ENCODE measurements around the gene MRPS31.
"Not testable (repeated sequence)": the region's sequence is repeated elsewhere in the genome, so short reads cannot be mapped to it uniquely, and the experiment has no call there.

MRPS31 gene

GRCh38 chr13:40789275-40790153 lies 18.5 kb upstream of the MRPS31 start, which contains the start of gene SLC25A15:
TSS of gene SLC25A15 (plus strand) at chr13:40789611. CDS start at chr13:40793227, 3,616 bp downstream.
- no peak for DNase-seq (ENCODE audit: low read depth)

DNA sequence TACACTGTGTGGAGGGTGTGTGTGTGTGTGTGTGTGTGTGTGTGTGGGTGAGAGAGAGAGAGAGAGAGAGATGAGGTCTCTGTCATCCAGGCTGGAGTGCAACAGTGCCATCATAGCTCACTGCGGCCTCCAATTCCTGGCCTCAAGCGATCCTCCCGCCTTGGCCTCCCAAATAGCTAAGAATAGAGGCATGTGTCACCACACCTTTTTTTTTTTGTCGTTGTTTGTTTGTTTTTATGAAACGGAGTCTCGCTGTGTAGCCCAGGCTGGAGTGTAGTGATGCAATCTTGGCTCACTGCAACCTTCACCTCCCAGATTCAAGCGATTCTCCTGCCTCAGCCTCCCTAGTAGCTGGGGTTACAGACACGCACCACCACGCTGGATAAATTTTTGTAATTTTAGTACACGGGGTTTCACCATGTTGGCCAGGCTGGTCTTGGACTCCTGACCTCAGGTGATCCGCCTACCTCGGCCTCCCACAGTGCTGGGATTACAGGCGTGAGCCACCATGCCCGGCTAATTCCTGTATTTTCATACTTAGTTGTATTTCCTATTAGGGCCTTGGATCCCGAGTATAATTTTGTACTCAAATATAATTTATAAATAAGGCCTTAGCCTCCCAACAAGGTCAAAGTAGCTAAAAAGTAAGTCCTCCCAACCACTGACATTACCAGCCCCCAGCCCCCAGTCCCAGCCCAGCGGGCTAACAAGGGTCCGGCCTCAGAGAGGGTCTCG lies 17.7 kb upstream of the MRPS31 start:
- not testable (repeated sequence) for DNase-seq (ENCODE audit: low read depth)

GRCh38 chr13:40787062-40787461 lies 16.1 kb upstream of the MRPS31 start:
- no peak for DNase-seq (ENCODE audit: low read depth)

GRCh38 chr13:40786568-40786996 lies 15.6 kb upstream of the MRPS31 start:
- no peak for DNase-seq (ENCODE audit: low read depth)

GRCh38 chr13:40784540-40784939 lies 13.6 kb upstream of the MRPS31 start:
- DNase-seq (ENCODE audit: low read depth), result no peak

- DNase-seq (ENCODE audit: low read depth), result not testable (repeated sequence)
Measured at GRCh38 chr13:40782971-40783370, 12.0 kb upstream of the MRPS31 start.

DNA sequence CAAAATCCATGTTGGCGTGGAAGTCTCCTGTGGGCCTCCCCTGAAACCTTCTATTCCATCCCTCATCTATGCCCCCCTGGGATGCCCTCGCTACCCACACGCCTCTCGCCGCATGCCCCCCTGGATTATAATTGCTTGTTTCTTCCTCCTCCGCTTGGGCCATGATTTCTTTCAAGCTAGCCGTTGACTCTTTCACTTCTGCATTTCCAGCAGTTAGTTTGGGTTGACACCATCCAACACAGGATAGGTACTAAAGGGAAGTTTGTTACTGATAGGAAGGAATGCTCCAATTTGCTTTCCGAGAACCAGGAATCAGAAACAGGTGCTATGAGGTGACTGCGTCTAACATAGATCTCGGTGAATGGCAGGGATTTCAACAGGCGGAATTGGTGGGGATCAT lies 10.7 kb upstream of the MRPS31 start:
- DNase-seq (ENCODE audit: low read depth), result no peak

GRCh38 chr13:40780822-40781401 lies 9.9 kb upstream of the MRPS31 start:
- no peak for DNase-seq (ENCODE audit: low read depth)

GRCh38 chr13:40779796-40780285 lies 8.9 kb upstream of the MRPS31 start:
- DNase-seq (ENCODE audit: low read depth), result no peak

DNA sequence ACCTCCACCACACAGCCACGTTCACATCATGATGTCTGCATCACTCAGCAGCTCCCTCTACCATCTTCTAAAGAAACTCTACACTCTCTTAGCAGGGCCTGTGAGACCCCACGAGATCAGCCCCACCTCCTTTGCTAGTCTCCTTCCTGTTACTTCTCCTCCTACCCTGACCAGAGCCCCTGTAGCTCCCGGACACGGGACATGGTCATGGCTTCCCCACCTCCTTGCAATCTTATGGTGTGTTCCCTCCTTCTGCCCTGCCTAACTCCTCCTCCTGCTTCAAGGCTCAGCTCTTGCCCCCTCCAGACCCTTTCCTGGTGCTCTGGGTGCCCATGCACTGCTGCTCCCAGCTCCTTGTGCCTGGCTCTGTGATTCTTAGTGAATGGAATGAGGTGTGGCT lies 8.1 kb upstream of the MRPS31 start:
- no peak for DNase-seq (ENCODE audit: low read depth)

- DNase-seq (ENCODE audit: low read depth), result no peak
Measured at GRCh38 chr13:40777809-40778175, 6.8 kb upstream of the MRPS31 start.

DNA sequence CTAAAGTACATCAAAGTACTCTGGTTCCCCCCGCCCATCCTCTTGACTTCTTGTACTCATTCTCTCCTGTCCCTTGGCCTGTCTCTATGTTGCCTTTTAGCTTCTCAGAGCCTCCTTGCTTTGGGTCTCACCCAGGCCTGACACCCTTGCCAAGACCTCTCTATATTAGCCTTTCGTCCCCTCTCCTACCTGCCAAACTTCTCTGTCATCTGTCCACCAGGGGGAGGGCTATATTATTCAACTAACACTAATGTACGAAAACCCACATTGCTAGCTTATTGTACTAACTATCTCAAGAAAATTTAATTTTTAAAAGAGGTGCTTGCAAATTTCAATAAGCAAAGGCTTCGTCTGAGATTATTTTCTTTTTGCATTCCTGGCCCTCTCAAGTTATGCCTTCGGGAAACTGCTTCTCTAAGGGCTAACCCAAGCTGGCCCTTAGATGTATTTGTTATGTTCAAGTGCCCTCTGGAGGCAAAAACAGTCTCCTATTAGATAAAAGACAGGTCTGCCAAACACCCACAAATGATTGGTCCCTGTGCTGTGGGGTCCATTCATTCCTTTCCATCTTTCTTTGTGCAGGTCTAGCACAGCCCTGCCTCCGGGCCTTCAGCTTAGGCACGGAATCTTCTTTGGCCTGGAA lies 6.3 kb upstream of the MRPS31 start:
- DNase-seq (ENCODE audit: low read depth), result no peak

DNA sequence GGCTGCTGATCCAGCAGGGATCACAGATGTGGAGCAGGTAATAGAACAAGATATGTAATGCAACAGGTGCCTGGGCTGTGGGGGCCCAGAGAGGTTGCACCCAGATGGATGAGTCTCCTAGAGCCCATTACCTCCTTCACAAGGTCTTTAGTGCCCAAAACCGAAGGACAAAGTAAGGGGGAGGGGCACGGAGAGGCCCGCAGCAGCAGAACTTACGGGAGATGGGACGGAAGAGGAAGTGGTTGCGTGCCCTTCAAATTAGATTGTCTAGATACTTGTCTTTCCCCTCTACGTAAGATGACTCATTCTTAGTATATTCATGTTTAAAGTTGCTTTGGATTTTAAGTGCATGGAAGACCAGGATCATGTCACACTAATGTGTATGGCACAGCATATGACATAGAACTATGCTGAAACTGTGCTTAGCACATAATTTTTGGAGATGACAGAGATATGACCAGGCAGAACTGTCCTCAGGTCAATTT lies 5.7 kb upstream of the MRPS31 start:
- no peak for DNase-seq (ENCODE audit: low read depth)

GRCh38 chr13:40776232-40776631 lies 5.2 kb upstream of the MRPS31 start:
- no peak for DNase-seq (ENCODE audit: low read depth)

DNA sequence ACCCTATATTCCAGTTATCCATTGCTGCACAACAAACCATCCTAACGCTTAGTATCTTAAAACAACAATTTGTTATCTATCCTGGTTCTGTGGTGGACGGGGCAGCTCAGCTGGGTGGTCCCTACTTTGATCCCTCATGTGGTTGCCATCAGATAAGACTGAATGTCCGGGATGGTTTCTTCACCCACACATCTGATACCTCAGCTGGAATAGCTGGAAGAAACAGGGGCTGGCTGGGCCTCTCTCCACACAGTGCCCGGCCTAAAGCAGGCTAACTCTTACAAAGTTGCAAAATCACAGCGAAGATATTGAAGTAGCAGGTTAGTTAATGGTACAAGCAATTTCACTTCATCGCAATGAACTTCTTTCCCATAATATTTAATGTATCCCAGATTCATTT lies 3.7 kb upstream of the MRPS31 start:
- no peak for DNase-seq (ENCODE audit: low read depth)

DNA sequence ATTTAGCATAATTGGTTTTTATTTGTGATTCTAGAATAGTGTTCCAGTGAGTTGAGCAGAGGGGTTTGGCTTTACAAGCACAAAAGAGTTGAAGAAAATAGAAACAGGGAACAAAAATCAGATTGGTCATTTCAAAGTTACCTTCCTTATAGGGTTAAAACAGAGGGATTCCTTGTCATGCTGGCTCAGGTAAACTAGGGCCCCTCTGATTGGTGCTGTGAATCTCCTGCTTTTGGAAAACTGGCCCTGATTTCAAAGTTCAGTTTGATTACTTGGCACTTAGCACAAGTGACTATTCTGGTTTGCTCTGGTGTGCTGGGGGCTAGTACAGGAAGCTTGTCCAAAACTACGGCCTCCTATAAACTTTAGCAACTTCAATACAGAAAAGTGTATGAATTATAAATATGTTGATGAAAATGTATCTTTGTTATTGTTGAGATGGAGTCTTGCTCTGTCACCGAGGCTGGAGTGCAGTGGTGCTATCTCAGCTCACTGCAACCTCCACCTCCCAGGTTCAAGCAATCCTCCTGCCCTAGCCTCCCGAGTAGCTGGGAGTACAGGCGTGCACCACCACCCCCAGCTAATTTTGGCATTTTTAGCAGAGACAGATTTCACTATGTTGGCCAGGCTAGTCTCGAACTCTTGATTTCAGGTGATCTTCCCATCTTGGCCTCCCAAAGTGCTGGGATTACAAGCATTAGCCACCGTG lies 1.9 kb upstream of the MRPS31 start:
- no peak for DNase-seq (ENCODE audit: low read depth)

GRCh38 chr13:40770609-40770933 lies 419 bp downstream of the MRPS31 start:
- DNase-seq (ENCODE audit: low read depth), result no peak

- no peak for DNase-seq (ENCODE audit: low read depth)
Measured at GRCh38 chr13:40769970-40770369, 1.0 kb downstream of the MRPS31 start.

DNA sequence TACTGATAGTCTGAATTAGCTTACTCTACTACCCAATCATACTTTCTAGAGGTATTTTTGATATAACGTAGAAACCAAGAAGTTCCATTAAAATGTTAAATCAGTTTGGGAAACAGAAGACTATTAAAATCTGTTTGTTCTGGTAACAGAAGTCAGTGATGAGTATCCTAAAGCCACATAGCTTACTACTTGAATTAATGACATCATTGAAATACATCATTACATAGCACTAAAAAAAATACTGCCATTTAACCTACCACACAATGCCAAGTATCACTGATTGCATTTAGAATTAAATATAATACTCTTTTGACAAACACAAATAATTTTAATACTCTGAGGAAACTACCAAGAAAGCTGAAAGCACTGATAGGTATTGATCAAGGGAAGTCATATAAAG lies 5.4 kb downstream of the MRPS31 start:
- no peak for DNase-seq (ENCODE audit: low read depth)

- no peak for DNase-seq (ENCODE audit: low read depth)
Measured at GRCh38 chr13:40764587-40765403, 6.2 kb downstream of the MRPS31 start.

DNA sequence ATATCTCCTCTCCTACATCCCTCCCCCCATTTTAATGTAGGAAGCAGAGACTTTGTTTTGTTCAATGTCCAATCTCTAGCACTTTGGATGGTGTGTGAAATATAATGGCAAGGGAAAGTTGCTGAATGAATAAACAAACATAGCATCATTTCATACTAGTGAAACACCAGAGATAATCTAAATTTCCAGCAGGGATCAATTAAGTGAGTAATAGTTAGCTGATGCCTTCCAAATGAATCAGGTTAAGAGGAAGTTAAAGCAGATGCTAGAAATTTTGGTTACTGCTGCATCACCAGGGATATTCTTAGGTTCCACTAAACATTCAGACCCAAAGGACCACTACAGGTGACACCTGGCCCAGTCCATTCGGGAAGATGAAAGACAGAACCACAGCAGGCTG lies 8.1 kb downstream of the MRPS31 start:
- DNase-seq (ENCODE audit: low read depth), result no peak
